DMS153 treated with DMSO at 0.1 percent for 48 hours (cell line): ENCODE results near the gene UTS2R.

Source experiments
- DNase-seq: peaks from one replicate; lab custom pipeline; 2025; ENCODE audit not compliant: unreplicated experiment; lab: John Stamatoyannopoulos, UW

UTS2R gene

DNA sequence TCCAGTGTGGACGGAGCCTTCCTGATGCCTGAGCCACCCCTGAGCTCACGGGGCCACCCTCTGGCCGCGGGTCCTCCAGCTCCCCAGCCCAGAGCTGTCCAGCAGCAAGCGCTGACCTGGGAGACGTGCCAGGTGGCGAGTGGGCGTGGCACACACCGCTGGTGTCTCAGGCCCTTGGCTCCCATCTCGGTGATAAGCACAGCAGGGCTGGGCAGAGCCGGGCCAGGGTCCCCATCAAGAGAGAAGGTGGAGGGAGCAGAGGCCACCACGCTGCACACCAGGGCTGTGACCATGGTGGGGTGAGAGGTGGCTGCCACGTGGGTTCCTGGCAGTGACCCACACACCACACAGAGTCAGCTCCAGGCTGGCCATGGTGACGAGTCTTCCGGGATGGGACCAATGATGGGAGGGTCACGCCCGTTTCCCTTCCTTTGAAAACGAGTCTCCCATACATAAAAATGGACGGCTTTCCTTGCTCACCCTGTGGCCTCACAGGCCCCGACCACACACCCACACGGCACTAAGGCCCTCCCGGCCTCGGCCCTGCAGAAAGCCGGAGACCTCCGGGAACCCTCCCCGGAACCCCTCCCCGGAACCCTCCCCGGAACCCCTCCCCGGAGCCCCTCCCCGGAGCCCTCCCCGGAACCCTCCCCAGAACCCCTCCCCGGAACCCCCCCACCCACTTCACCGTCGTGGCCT is 16.8 kb downstream of the UTS2R start:
- DNase-seq = no peak

- no peak for DNase-seq
Measured at GRCh38 chr17:82388922-82389283, 17.3 kb downstream of the UTS2R start.

- DNase-seq = no peak
Measured at GRCh38 chr17:82389379-82389778, 17.8 kb downstream of the UTS2R start.

GRCh38 chr17:82390015-82390859 is 18.7 kb downstream of the UTS2R start:
- no peak for DNase-seq

DNA sequence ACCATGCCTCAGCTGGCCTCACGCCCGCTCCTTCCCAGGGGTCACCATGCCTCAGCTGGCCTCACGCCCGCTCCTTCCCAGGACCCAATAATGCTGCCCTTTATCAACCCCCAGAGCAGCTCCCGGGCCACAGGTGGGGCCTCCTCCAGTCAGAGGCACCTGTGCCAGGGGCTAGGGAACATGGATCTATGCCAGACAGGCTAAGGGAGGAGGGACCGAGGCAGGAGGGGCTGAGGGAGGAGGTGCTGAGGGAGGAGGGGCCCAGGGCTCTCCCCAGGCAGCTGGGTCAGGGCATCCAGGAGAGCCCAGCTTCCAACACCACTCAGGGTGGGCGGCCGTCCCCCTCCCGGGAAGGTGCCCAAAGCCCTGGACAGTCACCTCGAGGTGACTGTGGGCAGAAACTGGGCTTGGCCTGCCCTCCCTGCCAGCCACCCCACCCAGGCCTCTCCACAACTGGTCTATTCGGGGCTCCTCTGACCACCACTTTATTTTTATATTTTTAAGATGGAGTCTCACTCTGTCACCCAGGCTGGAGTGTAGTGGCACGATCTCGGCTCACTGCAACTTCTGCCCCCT is 19.4 kb downstream of the UTS2R start:
- no peak for DNase-seq

GRCh38 chr17:82391496-82392066 is 20.0 kb downstream of the UTS2R start:
- DNase-seq = no peak

DNA sequence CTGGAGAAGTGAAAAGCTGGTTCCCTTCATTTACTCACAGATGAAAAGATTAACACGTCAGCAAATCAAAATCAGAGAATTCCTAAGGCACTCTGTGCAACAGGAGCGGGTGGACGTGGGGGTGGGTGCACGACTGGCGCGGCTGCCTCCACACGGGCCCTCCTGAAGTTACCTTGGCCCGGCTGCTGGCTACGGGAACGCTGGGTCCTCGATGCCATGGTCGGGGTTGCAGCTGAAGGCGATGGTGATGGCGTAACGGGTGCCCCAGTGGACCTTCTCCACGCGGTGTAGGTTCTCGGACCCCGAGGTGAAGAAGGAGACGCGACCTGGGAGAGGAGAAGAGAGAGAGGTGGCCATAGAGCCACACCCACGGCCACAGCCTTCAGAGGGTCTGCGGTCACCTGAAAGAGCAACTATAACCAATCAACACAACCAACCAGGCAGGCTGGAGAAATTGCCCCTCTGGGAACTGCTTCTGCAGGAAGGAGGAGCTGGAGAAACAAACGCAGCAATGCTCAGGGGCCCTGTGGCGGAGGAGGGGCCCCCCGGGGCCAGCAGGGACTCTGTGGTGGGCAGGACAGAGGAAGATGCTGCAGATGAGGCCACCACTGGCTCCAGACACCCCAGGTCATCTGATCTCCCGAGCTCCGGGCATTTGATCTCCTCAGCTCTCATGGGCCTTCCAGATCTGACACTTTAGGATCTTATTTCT is 20.8 kb downstream of the UTS2R start:
- DNase-seq = no peak

DNA sequence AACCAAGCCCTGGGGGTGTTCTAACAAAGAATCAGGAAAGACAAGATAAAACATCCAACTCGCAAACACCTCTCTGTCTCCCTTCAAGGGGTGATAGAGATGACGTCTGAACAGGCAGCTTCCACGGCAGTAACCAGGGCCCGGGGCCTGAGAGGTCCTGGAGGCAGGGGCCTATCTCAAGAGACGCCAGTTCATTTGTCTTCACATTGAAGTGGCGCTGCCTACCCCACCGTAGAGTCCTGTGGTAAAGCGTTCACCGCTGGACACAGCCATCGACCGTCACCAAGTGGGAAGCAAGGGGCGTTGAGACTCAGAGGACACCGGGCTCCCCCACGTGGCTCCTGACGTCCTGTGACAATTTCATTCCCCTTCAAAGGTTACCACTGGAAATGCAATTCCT is 21.4 kb downstream of the UTS2R start:
- no peak for DNase-seq

GRCh38 chr17:82394278-82394677 is 22.7 kb downstream of the UTS2R start:
- DNase-seq = no peak

- no peak for DNase-seq
Measured at GRCh38 chr17:82396601-82397435, 25.3 kb downstream of the UTS2R start.

GRCh38 chr17:82397449-82398335 is 26.1 kb downstream of the UTS2R start:
- DNase-seq = no peak

DNA sequence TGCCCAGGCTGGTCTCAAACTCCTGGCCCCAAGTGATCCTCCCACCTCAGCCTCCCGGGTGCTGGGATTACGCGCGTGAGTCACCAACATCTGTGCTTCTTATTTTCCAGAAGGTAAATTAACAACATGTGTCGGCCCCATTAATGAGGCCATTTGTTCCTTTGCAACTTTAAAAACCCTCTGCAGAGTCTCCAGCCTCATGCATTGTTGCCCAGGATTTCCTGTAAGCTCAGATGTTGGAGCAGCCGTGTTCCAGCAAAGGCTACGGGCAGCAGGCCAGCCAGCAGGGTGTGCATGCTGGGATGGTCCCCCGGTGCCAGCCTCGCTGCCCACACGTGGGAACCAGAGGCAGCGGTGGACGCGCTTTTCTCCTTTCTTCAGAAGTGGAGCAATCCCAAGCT is 27.5 kb downstream of the UTS2R start:
- no peak for DNase-seq

DNA sequence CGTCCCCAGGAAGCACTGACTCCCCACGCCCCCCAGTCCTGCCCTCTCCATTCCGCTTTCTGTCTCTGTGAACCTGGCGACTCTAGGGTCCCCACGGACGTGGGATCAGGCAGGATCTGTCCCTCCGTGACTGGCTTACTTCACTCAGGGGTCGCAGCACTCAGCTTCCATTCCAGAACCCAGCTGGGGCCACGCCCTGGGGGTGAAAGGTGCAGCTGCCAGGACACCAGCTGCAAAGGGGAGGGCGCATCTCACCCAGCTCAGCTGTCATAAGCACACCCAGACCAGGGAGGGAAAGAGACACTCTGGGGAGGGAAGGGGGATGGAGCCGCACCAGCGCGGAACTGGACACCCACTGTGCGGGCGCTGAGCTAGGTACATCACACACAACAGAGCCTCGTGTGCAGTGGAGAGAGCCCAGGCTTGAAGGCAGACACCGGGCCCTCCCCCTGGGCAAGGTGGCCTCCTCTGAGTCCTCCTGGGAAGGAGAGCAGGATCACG is 28.1 kb downstream of the UTS2R start:
- DNase-seq = no peak

GRCh38 chr17:82400206-82400605 is 28.6 kb downstream of the UTS2R start:
- DNase-seq = no peak

DNA sequence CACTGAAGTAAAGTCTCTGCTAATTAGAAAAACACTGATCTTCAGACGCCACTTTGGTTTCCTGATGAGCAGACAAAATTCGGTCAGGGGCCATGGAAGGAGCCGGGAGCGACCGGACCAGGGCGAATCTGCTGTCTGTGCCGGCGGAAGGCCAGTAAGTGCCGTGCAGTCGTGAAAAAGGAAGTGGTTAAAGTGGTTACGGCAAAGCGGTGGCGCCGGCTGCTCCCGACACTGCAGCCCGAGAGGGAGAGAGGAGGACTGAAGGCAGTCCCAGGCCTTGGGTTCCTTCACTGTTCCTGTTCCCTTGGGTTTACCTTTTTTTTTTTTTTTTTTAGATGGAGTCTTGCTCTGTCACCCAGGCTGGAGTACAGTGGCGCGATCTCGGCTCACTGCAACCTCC is 29.3 kb downstream of the UTS2R start:
- no peak for DNase-seq

- DNase-seq = no peak
Measured at GRCh38 chr17:82402865-82403264, 31.3 kb downstream of the UTS2R start.

DNA sequence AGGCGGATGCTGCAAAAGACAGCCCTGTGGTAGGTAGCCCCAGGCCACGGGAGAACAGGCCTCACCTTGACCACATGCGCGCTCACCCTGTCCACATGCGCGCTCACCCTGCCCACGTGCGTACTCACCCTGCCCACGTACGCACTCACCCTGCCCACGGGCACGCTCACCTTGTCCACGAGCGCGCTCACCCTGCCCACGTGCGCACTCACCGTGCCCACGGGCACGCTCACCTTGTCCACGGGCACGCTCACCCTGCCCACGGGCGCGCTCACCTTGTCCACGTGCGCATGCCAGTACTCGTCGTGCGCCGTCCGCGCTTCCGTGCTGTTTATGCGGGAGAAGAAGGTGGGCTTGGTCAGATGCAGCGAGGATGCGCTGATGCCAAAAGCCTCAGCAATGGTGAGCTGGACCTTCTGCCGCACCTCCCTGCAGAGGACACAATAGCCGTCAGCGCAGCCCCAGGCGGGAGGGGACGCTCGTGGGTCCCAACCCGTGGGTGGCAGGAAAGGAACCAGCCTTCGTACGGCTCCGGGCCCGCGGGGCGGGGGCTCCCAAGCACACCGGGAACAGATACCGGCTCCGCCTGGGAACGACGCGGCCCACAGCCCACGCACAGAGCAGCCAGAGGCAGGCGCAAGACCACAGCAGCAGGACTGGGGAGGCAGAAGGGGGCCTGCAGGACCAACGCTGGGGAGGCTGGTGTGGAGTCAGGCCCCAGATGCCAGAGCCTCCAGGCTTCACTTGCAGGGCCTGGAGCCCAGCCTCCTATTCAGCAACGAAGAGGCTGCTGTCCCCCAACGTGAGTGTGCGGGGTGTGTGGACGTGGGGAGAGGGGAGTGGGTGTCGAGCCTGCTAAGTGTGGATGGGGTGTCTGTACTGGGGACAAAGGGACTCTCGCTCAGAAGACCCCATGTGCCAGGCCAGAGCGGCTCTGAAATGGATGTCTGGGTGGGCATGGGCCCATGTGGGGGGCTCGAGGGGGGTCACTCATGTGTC is 32.4 kb downstream of the UTS2R start:
- no peak for DNase-seq

GRCh38 chr17:82405051-82405450 is 33.5 kb downstream of the UTS2R start:
- DNase-seq = no peak
